ENCODE results near the gene DAGLB.

DNA sequence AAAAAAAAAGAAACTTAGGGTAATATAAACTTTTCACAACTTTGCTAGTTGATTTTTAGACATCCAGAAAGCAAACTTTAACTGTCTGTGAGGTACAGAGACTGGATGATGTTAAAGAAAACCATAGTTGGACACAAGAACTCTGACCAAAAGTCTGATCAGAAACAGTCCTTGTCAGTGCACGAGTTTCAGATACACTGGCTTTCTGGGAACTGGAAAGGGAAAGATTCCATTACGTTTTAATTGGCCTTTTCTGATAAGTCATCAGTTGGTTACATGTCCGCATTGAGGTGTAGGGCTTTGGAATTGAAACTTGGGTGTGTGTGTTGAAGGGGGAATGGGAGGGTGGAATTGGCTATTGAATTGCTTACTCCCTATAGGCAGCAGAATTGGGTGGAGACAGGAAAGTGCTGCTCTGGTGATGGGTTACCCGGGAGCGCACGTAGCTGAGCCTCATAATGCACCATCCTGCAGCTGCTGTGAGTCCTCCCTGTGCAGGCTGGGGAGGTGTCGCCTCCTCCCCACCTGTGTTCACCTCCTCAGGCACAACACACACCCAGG lies 59.9 kb downstream of the DAGLB start:
- TF ChIP-seq, protein P1, sequence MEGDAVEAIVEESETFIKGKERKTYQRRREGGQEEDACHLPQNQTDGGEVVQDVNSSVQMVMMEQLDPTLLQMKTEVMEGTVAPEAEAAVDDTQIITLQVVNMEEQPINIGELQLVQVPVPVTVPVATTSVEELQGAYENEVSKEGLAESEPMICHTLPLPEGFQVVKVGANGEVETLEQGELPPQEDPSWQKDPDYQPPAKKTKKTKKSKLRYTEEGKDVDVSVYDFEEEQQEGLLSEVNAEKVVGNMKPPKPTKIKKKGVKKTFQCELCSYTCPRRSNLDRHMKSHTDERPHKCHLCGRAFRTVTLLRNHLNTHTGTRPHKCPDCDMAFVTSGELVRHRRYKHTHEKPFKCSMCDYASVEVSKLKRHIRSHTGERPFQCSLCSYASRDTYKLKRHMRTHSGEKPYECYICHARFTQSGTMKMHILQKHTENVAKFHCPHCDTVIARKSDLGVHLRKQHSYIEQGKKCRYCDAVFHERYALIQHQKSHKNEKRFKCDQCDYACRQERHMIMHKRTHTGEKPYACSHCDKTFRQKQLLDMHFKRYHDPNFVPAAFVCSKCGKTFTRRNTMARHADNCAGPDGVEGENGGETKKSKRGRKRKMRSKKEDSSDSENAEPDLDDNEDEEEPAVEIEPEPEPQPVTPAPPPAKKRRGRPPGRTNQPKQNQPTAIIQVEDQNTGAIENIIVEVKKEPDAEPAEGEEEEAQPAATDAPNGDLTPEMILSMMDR (IDR thresholded peaks at IDR 0.05 in 8 of 11, conservative IDR thresholded peaks at IDR 0.05 in 3 of 11), result no peak
- no peak for TF ChIP-seq POLR2A (IDR thresholded peaks at IDR 0.05)
